Measurements from ENCODE around the gene RNASEH1.
"Not testable (repeated sequence)": the region's sequence is repeated elsewhere in the genome, so short reads cannot be mapped to it uniquely, and the experiment has no call there.

RNASEH1 gene

GRCh38 chr2:3517948-3518495 is 40.1 kb downstream of the RNASEH1 start:
- Histone ChIP-seq H3K4me3 (replicated peaks; ENCODE audit: insufficient read depth, low read length) (peak overlapping the region; percentile 87), H3K27ac (replicated peaks) (peak overlapping the region; percentile 93), H3K27me3 (ENCODE audit: insufficient read depth, poor library complexity, severe bottlenecking) (no peaks in the 10 kb centered on the region)
- TF ChIP-seq REST (IDR thresholded peaks at IDR 0.05; ENCODE audit: insufficient replicate concordance, low read depth) = no peak
- no peak for TF ChIP-seq SPI1 (IDR thresholded peaks at IDR 0.05; ENCODE audit: borderline replicate concordance, low read depth)
- no peak for TF ChIP-seq GABPA (IDR thresholded peaks at IDR 0.05; ENCODE audit: low read depth)
- DNase-seq (ENCODE audit: low read depth in 1 of 2, low spot score in 1 of 2) = no peak

- H3K4me3 ChIP-seq (replicated peaks; ENCODE audit: insufficient read depth, low read length) = no peak overlapping the region
- no peak for TF ChIP-seq POLR2AphosphoS5 (IDR thresholded peaks at IDR 0.05; ENCODE audit: low read depth)
- no peak for TF ChIP-seq GABPA (IDR thresholded peaks at IDR 0.05; ENCODE audit: low read depth)
- TF ChIP-seq SPI1 (IDR thresholded peaks at IDR 0.05; ENCODE audit: borderline replicate concordance, low read depth) = no peak
- no peak for TF ChIP-seq REST (IDR thresholded peaks at IDR 0.05; ENCODE audit: insufficient replicate concordance, low read depth)
- no peaks in the 10 kb centered on the region for H3K27me3 ChIP-seq (ENCODE audit: insufficient read depth, poor library complexity, severe bottlenecking)
- DNase-seq (ENCODE audit: low read depth in 1 of 2, low spot score in 1 of 2) = no peak
- H3K27ac ChIP-seq (replicated peaks) = no peak overlapping the region
These were observed 41.3 kb downstream of the RNASEH1 start for GRCh38 chr2:3516831-3517230.

GRCh38 chr2:3515438-3515837 is 42.7 kb downstream of the RNASEH1 start:
- H3K27ac ChIP-seq (replicated peaks); H3K4me3 ChIP-seq (replicated peaks; ENCODE audit: insufficient read depth, low read length); H3K27me3 ChIP-seq (ENCODE audit: insufficient read depth, poor library complexity, severe bottlenecking); DNase-seq (ENCODE audit: low read depth in 1 of 2, low spot score in 1 of 2): not testable (repeated sequence)

- H3K4me3 ChIP-seq (replicated peaks; ENCODE audit: insufficient read depth, low read length) = no peak overlapping the region
- DNase-seq (ENCODE audit: low read depth in 1 of 2, low spot score in 1 of 2) = no peak
- no peak overlapping the region for H3K27ac ChIP-seq (replicated peaks)
- TF ChIP-seq REST (IDR thresholded peaks at IDR 0.05; ENCODE audit: insufficient replicate concordance, low read depth) (no peak), POLR2AphosphoS5 (IDR thresholded peaks at IDR 0.05; ENCODE audit: low read depth) (no peak), GABPA (IDR thresholded peaks at IDR 0.05; ENCODE audit: low read depth) (no peak), SPI1 (IDR thresholded peaks at IDR 0.05; ENCODE audit: borderline replicate concordance, low read depth) (no peak), CTCF (IDR thresholded peaks at IDR 0.05; ENCODE audit: insufficient read depth, low read length) (no peak)
- no peaks in the 10 kb centered on the region for H3K27me3 ChIP-seq (ENCODE audit: insufficient read depth, poor library complexity, severe bottlenecking)
These were observed 44.9 kb downstream of the RNASEH1 start for GRCh38 chr2:3513026-3513810.

Measured in HL-60 (cell line).